ENCODE measurements around the gene CTBS. TPM values are rescaled to one million over a fixed set of nuclear protein-coding genes. Genes with fewer than 3 reads are reported as not detected.

CTBS gene
- total and polyA plus RNA-seq, 2 of the 4 experiments (the other 2 are of a cell fraction): 5.9 to 12.4 TPM

DNA sequence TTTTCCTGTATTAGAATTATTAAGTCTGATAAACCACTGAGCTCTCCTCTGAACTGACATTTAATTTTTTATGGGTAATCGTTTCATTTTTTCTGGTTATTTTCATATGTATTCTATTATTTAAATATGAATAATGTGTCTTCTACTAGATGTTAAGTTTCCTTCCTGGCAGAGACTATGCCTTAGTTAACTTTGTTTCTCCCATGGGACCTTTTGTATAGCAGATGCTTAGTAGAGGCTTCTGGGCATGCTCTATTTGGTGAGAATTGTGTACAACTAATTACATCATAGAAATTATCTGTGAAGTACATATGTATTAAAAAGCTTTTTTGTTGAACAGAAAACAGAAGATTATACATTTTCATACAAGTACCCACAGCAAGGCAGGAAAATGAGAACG, 23.4 kb downstream of the CTBS start:
- in situ Hi-C loops (cut with MboI; ENCODE audit: low sequenced_read_pairs): no loop called here
- H2BK15ac ChIP-seq (ENCODE audit: low read depth, low read length): no peak overlapping the region
- no peaks in the 10 kb centered on the region for H3K27me3 ChIP-seq (ENCODE audit: control insufficient read depth, insufficient read depth, low read length)
- POLR2A ChIA-PET (ENCODE audit: unreplicated experiment): no interaction called here
- H3K23ac ChIP-seq (ENCODE audit: low read depth, low read length): no peak overlapping the region
- H3K79me1 ChIP-seq (ENCODE audit: low read depth in 1 of 2, low read length in 2 of 2): no peaks in the 10 kb centered on the region
- no peaks in the 10 kb centered on the region for H4K20me1 ChIP-seq (ENCODE audit: insufficient read depth, low read length)
- no peak overlapping the region for H2BK20ac ChIP-seq (ENCODE audit: low read depth, low read length)
- no peak overlapping the region for H4K5ac ChIP-seq (ENCODE audit: low read depth, low read length)
- no peak overlapping the region for H4K91ac ChIP-seq (ENCODE audit: insufficient read depth, low read depth, low read length)
- H3K56ac ChIP-seq (ENCODE audit: extremely low read depth, insufficient read depth, low read length): no peak overlapping the region
- dilution Hi-C loops (cut with HindIII; ENCODE audit: low sequenced_read_pairs, unreplicated experiment): no loop called here
- no peak overlapping the region for H3K9ac ChIP-seq (ENCODE audit: low read depth, low read length)
- no peak overlapping the region for H2AK9ac ChIP-seq (replicated peaks; ENCODE audit: low read depth, low read length, poor library complexity)
- no peak overlapping the region for H3K4me2 ChIP-seq (ENCODE audit: low read depth, low read length)
- H2BK120ac ChIP-seq (ENCODE audit: low read depth, low read length): no peak overlapping the region
- no peak overlapping the region for H3K4ac ChIP-seq (ENCODE audit: low read depth, low read length)
- DNase-seq (no peak), ATAC-seq (ENCODE audit: low read depth) (no peak)
- H3K4me1 ChIP-seq (ENCODE audit: control insufficient read depth, insufficient read depth, low read length): no peaks in the 10 kb centered on the region
- no peaks in the 10 kb centered on the region for H3K9me3 ChIP-seq (ENCODE audit: control insufficient read depth, insufficient read depth, low read length)
- H2BK5ac ChIP-seq (ENCODE audit: low read depth, low read length, poor library complexity, severe bottlenecking): no peak overlapping the region
- no peak overlapping the region for H3K27ac ChIP-seq (ENCODE audit: insufficient read depth, low read length)
- H4K8ac ChIP-seq (ENCODE audit: low read depth in 2 of 2, low read length in 2 of 2): no peak overlapping the region
- intact Hi-C loops (cut with micrococcal nuclease): loop anchor here (5.0 kb wide), 1 partner anchor 34 kb away; no protein-coding TSS in a partner anchor
- no TSS peak for BruUV-seq (replicated peaks)
- H3K9me1 ChIP-seq (ENCODE audit: insufficient read depth, low read length): no peaks in the 10 kb centered on the region
- no peak overlapping the region for H2AFZ ChIP-seq (replicated peaks; ENCODE audit: low read length, poor library complexity)
- peaks cover 1% of the 10 kb centered on the region; the same call in 1 of the 2 replicates for H3K36me3 ChIP-seq (ENCODE audit: control insufficient read depth, insufficient read depth, low read length)
- CTCF ChIA-PET: interaction anchor here (0.6 kb wide), 1 partner anchor 45 kb away, joined by 3 read pairs; no protein-coding TSS in a partner anchor
- no peak overlapping the region for H3K18ac ChIP-seq (ENCODE audit: low read depth, low read length)
- H3K14ac ChIP-seq (replicated peaks; ENCODE audit: low read depth, low read length): no peak overlapping the region
- no CpG with 5 or more reads among the region's 2 CpGs for WGBS, 2 experiments (ENCODE audit: extremely low coverage in 2 of 2, insufficient read length in 1 of 2)
- no peak overlapping the region for H2AK5ac ChIP-seq (ENCODE audit: low read depth, low read length)
- no peak overlapping the region for H3K4me3 ChIP-seq (ENCODE audit: insufficient read depth, low read depth, low read length)
- TF ChIP-seq RCOR1 (IDR thresholded peaks at IDR 0.05; ENCODE audit: insufficient replicate concordance, low read length) (no peak), NFE2L2 (IDR thresholded peaks at IDR 0.05; ENCODE audit: low read depth, low read length) (no peak), BHLHE40 (IDR thresholded peaks at IDR 0.05; ENCODE audit: low read depth, low read length) (no peak), FOS (IDR thresholded peaks at IDR 0.05; ENCODE audit: low read depth, low read length) (no peak), RAD21 (IDR thresholded peaks at IDR 0.05; ENCODE audit: low read length) (no peak), MAZ (IDR thresholded peaks at IDR 0.05; ENCODE audit: borderline replicate concordance, low read depth, low read length) (no peak), ELK1 (IDR thresholded peaks at IDR 0.05; ENCODE audit: borderline replicate concordance, low read depth, low read length) (no peak), MXI1 (IDR thresholded peaks at IDR 0.05; ENCODE audit: borderline replicate concordance, low read depth, low read length) (no peak), SMC3 (IDR thresholded peaks at IDR 0.05; ENCODE audit: low read depth, low read length) (no peak), CEBPB (IDR thresholded peaks at IDR 0.05; ENCODE audit: low read depth, low read length) (no peak), RFX5 (IDR thresholded peaks at IDR 0.05; ENCODE audit: low read depth, low read length) (no peak), CTCF (conservative IDR thresholded peaks at IDR 0.05; ENCODE audit: low read depth, low read length) (no peak), POLR2A (IDR thresholded peaks at IDR 0.05; ENCODE audit: low read depth, low read length) (no peak), CHD1 (IDR thresholded peaks at IDR 0.05; ENCODE audit: low read depth, low read length) (no peak), MAFK (IDR thresholded peaks at IDR 0.05; ENCODE audit: low read depth, low read length) (no peak)
- TF ChIP-seq, protein P1, sequence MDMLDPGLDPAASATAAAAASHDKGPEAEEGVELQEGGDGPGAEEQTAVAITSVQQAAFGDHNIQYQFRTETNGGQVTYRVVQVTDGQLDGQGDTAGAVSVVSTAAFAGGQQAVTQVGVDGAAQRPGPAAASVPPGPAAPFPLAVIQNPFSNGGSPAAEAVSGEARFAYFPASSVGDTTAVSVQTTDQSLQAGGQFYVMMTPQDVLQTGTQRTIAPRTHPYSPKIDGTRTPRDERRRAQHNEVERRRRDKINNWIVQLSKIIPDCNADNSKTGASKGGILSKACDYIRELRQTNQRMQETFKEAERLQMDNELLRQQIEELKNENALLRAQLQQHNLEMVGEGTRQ (IDR thresholded peaks at IDR 0.05; ENCODE audit: low read depth, low read length): no peak
